GM12878 (cell line): ENCODE results near the gene CCBE1.

ENCODE experiments used
- EP300 ChIP-seq, 2 experiments: fragments of 150-350 bp in 1 of 2; IDR thresholded peaks; 2 replicates each; pipeline ENCODE4 v1.6.1; 2011 to 2012; ENCODE audit warnings: low read depth in 2 of 2, low read length in 2 of 2, borderline replicate concordance in 1 of 2, improper control_type of control experiment in 1 of 2, inconsistent platforms in 1 of 2; ENCODE audit not compliant: control insufficient read depth in 1 of 2
- EZH2 ChIP-seq: IDR thresholded peaks from 2 replicates; pipeline ENCODE4 v1.6.1; 2012; ENCODE audit warnings: low read depth, mild to moderate bottlenecking, control low read depth, inconsistent platforms, low read length, borderline replicate concordance; ENCODE audit not compliant: control insufficient read depth
- MYC ChIP-seq: IDR thresholded peaks from 2 replicates; pipeline ENCODE4 v1.6.1; 2011; ENCODE audit warnings: mild to moderate bottlenecking, low read length, moderate library complexity, inconsistent platforms; ENCODE audit not compliant: insufficient read depth, insufficient replicate concordance, insufficient read length, severe bottlenecking
- POLR2AphosphoS5 ChIP-seq: IDR thresholded peaks from 2 replicates; pipeline ENCODE4 v1.6.1; 2011; ENCODE audit warnings: mild to moderate bottlenecking, low read length, inconsistent platforms
- TARDBP ChIP-seq: IDR thresholded peaks from 2 replicates; pipeline ENCODE4 v1.6.1; 2016; ENCODE audit warnings: borderline replicate concordance
- TF ChIP-seq, protein P1 (sequence below): fragments of 450-650 bp; formaldehyde crosslinking; IDR thresholded peaks from 2 replicates; pipeline ENCODE4 v1.4.0; 2022; ENCODE audit warnings: mild to moderate bottlenecking, moderate library complexity
- TF ChIP-seq, protein P2 (sequence below), 3 experiments: IDR thresholded peaks in 2 of 3; conservative IDR thresholded peaks in 1 of 3; 2 replicates each; pipeline ENCODE4 v1.5.1; 2011; ENCODE audit warnings: low read depth in 3 of 3, low read length in 3 of 3, mild to moderate bottlenecking in 3 of 3, control low read depth in 2 of 3, moderate library complexity in 2 of 3, inconsistent platforms in 1 of 3, mixed read lengths in 1 of 3; ENCODE audit not compliant: control insufficient read depth in 2 of 3, insufficient read depth in 1 of 3; ENCODE audit errors: extremely low read depth in 1 of 3
- TF ChIP-seq, protein P3 (sequence below): IDR thresholded peaks from 2 replicates; pipeline ENCODE4 v1.6.1; 2011; ENCODE audit warnings: mild to moderate bottlenecking, low read depth, low read length, moderate library complexity; ENCODE audit not compliant: insufficient replicate concordance
- TF ChIP-seq, protein P4 (sequence below): IDR thresholded peaks from 2 replicates; pipeline ENCODE4 v1.6.1; 2011; ENCODE audit warnings: low read depth, low read length, improper control_type of control experiment, borderline replicate concordance
- TF ChIP-seq, protein P5 (sequence below): fragments of 450-650 bp; IDR thresholded peaks from 2 replicates; pipeline ENCODE4 v1.6.1; 2016; ENCODE audit warnings: mild to moderate bottlenecking, moderate library complexity, borderline replicate concordance

GRCh38 chr18:59456657-59457056, 240.6 kb downstream of the CCBE1 start:
- TF ChIP-seq EZH2 = no peak
- TF ChIP-seq, protein P1, sequence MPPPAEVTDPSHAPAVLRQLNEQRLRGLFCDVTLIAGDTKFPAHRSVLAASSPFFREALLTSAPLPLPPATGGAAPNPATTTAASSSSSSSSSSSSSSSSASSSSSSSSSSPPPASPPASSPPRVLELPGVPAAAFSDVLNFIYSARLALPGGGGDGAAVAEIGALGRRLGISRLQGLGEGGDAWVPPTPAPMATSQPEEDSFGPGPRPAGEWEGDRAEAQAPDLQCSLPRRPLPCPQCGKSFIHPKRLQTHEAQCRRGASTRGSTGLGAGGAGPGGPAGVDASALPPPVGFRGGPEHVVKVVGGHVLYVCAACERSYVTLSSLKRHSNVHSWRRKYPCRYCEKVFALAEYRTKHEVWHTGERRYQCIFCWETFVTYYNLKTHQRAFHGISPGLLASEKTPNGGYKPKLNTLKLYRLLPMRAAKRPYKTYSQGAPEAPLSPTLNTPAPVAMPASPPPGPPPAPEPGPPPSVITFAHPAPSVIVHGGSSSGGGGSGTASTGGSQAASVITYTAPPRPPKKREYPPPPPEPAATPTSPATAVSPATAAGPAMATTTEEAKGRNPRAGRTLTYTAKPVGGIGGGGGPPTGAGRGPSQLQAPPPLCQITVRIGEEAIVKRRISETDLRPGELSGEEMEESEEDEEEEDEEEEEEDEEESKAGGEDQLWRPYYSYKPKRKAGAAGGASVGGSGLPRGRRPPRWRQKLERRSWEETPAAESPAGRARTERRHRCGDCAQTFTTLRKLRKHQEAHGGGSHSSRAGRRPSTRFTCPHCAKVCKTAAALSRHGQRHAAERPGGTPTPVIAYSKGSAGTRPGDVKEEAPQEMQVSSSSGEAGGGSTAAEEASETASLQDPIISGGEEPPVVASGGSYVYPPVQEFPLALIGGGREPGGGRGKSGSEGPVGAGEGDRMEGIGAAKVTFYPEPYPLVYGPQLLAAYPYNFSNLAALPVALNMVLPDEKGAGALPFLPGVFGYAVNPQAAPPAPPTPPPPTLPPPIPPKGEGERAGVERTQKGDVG (CRISPR knock-in tag) = no peak
- TF ChIP-seq MYC = no peak
- TF ChIP-seq, protein P2, sequence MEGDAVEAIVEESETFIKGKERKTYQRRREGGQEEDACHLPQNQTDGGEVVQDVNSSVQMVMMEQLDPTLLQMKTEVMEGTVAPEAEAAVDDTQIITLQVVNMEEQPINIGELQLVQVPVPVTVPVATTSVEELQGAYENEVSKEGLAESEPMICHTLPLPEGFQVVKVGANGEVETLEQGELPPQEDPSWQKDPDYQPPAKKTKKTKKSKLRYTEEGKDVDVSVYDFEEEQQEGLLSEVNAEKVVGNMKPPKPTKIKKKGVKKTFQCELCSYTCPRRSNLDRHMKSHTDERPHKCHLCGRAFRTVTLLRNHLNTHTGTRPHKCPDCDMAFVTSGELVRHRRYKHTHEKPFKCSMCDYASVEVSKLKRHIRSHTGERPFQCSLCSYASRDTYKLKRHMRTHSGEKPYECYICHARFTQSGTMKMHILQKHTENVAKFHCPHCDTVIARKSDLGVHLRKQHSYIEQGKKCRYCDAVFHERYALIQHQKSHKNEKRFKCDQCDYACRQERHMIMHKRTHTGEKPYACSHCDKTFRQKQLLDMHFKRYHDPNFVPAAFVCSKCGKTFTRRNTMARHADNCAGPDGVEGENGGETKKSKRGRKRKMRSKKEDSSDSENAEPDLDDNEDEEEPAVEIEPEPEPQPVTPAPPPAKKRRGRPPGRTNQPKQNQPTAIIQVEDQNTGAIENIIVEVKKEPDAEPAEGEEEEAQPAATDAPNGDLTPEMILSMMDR (IDR thresholded peaks at IDR 0.05 in 2 of 3, conservative IDR thresholded peaks at IDR 0.05 in 1 of 3; ENCODE audit: control insufficient read depth in 2 of 3, extremely low read depth in 1 of 3, insufficient read depth in 1 of 3, low read depth in 3 of 3, low read length in 3 of 3) = no peak
- TF ChIP-seq, protein P3, sequence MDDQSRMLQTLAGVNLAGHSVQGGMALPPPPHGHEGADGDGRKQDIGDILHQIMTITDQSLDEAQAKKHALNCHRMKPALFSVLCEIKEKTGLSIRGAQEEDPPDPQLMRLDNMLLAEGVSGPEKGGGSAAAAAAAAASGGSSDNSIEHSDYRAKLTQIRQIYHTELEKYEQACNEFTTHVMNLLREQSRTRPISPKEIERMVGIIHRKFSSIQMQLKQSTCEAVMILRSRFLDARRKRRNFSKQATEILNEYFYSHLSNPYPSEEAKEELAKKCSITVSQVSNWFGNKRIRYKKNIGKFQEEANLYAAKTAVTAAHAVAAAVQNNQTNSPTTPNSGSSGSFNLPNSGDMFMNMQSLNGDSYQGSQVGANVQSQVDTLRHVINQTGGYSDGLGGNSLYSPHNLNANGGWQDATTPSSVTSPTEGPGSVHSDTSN = no peak
- TF ChIP-seq TARDBP = no peak
- no peak for TF ChIP-seq EP300 (IDR thresholded peaks at IDR 0.05; ENCODE audit: borderline replicate concordance in 1 of 2, control insufficient read depth in 1 of 2, low read depth in 2 of 2, low read length in 2 of 2)
- TF ChIP-seq, protein P4, sequence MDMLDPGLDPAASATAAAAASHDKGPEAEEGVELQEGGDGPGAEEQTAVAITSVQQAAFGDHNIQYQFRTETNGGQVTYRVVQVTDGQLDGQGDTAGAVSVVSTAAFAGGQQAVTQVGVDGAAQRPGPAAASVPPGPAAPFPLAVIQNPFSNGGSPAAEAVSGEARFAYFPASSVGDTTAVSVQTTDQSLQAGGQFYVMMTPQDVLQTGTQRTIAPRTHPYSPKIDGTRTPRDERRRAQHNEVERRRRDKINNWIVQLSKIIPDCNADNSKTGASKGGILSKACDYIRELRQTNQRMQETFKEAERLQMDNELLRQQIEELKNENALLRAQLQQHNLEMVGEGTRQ = no peak
- TF ChIP-seq, protein P5, sequence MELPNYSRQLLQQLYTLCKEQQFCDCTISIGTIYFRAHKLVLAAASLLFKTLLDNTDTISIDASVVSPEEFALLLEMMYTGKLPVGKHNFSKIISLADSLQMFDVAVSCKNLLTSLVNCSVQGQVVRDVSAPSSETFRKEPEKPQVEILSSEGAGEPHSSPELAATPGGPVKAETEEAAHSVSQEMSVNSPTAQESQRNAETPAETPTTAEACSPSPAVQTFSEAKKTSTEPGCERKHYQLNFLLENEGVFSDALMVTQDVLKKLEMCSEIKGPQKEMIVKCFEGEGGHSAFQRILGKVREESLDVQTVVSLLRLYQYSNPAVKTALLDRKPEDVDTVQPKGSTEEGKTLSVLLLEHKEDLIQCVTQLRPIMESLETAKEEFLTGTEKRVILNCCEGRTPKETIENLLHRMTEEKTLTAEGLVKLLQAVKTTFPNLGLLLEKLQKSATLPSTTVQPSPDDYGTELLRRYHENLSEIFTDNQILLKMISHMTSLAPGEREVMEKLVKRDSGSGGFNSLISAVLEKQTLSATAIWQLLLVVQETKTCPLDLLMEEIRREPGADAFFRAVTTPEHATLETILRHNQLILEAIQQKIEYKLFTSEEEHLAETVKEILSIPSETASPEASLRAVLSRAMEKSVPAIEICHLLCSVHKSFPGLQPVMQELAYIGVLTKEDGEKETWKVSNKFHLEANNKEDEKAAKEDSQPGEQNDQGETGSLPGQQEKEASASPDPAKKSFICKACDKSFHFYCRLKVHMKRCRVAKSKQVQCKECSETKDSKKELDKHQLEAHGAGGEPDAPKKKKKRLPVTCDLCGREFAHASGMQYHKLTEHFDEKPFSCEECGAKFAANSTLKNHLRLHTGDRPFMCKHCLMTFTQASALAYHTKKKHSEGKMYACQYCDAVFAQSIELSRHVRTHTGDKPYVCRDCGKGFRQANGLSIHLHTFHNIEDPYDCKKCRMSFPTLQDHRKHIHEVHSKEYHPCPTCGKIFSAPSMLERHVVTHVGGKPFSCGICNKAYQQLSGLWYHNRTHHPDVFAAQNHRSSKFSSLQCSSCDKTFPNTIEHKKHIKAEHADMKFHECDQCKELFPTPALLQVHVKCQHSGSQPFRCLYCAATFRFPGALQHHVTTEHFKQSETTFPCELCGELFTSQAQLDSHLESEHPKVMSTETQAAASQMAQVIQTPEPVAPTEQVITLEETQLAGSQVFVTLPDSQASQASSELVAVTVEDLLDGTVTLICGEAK = no peak
- TF ChIP-seq POLR2AphosphoS5 = no peak
